COLO668 (cell line): ENCODE data around the gene STX10.

ENCODE experiments used
- DNase-seq: peaks from one replicate; lab custom pipeline; 2025; ENCODE audit not compliant: unreplicated experiment; lab: John Stamatoyannopoulos, UW

Gene STX10

GRCh38 chr19:13101590-13102415, 48.4 kb downstream of the STX10 start:
- DNase-seq = no peak

- peak; percentile 11 for DNase-seq
Measured at GRCh38 chr19:13100841-13101589, 49.2 kb downstream of the STX10 start.

GRCh38 chr19:13100031-13100588, 50.1 kb downstream of the STX10 start:
- DNase-seq = no peak

- peak; percentile 70 for DNase-seq
Measured at GRCh38 chr19:13099073-13099999, 50.8 kb downstream of the STX10 start.

- no peak for DNase-seq
Measured at GRCh38 chr19:13098277-13099072, 51.7 kb downstream of the STX10 start.

GRCh38 chr19:13097463-13098258, 52.5 kb downstream of the STX10 start:
- no peak for DNase-seq

GRCh38 chr19:13097033-13097462, 53.1 kb downstream of the STX10 start:
- DNase-seq = no peak

- peak; percentile 11 for DNase-seq
Measured at GRCh38 chr19:13095934-13096927, 53.9 kb downstream of the STX10 start.

- DNase-seq = no peak
Measured at GRCh38 chr19:13095393-13095784, 54.8 kb downstream of the STX10 start.

- DNase-seq = no peak
Measured at GRCh38 chr19:13094771-13095392, 55.3 kb downstream of the STX10 start.

- DNase-seq = no peak
Measured at GRCh38 chr19:13094106-13094504, 56.1 kb downstream of the STX10 start.
